Measurements from ENCODE around the gene WNK2.

DNA sequence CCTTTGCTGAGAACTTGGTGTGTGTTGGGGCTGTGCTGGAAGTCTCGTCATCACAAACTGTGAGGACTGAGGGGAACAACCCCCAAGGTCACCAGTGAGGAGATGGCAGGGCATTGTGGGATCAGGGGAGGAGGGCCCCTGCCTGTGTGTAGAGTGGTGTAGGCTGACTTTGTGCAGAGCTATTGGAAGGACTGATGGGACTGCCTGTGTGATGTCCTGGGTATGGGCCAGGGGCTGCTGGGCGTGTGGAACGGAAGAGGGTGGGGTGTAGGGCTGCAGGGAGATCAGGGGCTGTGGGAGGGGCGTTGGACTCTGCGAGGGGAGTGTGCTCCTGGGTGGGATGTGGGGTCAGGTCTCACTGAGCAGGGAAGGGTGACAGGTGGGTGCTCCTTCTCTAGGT, 3.6 kb downstream of the WNK2 start:
- TF ChIP-seq, protein P1, sequence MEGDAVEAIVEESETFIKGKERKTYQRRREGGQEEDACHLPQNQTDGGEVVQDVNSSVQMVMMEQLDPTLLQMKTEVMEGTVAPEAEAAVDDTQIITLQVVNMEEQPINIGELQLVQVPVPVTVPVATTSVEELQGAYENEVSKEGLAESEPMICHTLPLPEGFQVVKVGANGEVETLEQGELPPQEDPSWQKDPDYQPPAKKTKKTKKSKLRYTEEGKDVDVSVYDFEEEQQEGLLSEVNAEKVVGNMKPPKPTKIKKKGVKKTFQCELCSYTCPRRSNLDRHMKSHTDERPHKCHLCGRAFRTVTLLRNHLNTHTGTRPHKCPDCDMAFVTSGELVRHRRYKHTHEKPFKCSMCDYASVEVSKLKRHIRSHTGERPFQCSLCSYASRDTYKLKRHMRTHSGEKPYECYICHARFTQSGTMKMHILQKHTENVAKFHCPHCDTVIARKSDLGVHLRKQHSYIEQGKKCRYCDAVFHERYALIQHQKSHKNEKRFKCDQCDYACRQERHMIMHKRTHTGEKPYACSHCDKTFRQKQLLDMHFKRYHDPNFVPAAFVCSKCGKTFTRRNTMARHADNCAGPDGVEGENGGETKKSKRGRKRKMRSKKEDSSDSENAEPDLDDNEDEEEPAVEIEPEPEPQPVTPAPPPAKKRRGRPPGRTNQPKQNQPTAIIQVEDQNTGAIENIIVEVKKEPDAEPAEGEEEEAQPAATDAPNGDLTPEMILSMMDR (conservative IDR thresholded peaks at IDR 0.05), result no peak
- no peak for TF ChIP-seq ZFX (IDR thresholded peaks at IDR 0.05)

Data from C4-2B (cell line).